ENCODE results near the gene TOMM5. TPM values are rescaled to one million over a fixed set of nuclear protein-coding genes. Genes with fewer than 3 reads are reported as not detected.

The TOMM5 gene
- total RNA-seq, 1 donor from 2014 or later = 53.9 TPM

DNA sequence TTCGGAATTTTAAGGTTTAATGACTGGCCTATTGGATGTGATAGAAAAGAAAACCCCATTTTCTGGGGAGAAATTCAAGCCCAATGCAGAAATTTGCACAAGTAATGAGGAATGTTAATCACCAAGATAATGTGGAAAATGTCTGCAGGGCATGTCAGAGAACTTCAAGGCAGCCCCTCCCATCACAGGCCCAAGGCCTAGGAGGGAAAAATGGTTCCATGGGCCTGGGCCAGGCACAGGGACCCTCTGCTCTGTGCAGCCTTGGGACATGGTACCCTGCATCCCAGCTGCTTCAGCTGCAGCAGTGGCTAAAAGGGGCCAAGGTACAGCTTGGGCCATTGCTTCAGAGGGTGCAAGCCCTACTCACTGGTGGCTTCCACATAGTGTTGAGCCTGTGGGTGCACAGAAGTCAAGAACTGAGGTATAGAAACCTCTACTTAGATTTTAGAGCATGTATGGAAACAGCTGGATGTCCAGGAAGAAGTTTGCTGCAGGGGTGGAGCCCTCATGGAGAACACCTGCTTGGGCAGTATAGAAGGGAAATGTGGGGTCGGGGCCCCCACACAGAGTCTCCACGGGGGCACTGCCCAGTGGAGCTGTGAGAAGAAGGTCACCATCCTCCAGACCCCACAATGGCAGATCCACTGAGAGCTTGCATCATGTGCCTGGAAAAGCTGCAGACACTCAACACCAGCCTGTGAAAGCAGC, 28.4 kb downstream of the TOMM5 start:
- no peak for DNase-seq (ENCODE audit: low spot score)

DNA sequence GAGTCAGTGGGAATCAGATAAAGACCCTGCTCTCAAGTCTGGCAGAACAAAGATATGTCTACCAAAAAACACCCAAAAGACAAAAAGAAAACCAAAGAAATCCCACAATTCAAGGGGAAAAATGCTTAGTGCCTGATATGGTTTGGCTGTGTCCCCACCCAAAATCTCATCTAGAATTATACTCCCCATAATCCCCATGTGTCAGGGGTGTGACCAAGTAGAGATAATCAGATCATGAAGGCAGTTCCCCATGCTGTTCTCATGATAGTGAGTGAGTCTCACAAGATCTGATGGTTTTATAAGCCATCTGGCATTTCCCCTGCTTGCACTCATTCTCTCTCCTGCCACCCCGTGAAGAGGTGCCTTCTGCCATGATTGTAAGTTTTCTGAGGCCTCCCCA, 29.6 kb downstream of the TOMM5 start:
- no peak for DNase-seq (ENCODE audit: low spot score)

DNA sequence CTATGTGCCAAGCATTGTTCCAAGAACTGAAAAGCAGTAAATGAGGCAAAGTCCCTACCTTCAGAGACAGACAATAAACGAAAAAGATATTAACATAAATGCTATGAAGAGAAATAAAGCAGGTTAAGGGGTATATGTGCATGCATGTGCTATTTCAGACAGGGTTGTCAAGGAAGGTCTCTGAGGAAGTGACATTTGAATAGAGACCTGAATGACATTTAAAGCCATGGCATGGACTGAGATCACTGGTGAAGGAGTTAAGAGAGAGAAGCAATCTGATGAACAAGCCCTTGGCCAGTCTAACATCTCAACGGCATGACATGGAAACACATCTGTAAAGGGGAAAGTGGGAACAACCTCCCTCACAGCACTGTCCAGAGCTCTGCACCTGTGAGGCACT, 30.7 kb downstream of the TOMM5 start:
- DNase-seq (ENCODE audit: low spot score) = no peak

DNA sequence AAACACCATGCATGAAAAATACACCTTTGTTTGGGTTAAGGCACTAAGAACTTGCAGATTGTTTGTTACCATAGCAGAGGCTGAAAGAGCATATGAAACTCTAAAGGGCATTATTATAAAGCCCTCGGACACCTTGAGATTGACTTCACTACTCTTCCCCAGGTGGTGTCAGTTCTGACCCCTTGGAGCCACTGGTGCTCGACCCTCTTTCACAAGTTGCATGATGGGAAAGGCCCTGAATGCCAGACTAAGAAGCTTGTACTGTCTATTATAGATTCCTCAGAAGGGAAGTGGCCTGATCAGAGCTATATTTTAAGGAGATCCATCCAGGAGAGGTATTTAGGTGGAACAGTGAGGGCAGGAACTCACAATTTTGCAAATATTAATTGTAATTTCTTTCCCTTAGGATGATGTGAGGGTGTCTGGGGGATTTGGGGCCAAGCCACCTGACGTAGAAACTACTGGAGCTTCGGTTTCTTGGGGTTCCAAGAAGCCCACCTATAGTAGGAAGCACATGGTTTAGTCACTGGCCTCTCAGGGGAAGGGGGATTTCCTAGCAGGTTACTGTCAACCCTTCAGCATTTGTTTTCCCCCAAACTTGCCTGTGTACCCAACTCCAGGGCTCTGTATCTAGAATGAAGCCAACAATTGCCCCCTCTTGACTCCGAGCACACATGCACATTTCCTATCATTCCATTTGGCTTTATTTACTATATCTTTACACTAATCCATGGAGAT, 32.4 kb downstream of the TOMM5 start:
- DNase-seq (ENCODE audit: low spot score) = no peak

DNA sequence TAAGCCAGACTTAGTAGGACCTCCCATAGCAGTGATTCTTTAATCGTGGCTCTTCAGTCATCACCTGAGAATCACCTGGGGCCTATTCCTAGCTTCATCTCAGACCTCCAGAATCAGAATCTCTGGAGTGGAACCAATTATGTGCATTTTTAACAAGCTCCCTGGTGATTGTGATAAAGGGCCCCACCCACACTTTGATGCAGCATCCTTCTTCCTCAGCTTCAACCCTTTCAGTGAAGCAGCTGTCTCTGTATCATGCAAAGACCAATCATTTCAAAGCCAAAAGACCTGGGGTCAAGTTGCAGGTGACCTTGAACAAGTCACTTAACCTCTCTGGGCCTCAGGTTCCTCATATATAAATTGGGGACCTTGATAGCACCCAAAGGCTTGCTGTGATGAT, 33.3 kb downstream of the TOMM5 start:
- no peak for DNase-seq (ENCODE audit: low spot score)

DNA sequence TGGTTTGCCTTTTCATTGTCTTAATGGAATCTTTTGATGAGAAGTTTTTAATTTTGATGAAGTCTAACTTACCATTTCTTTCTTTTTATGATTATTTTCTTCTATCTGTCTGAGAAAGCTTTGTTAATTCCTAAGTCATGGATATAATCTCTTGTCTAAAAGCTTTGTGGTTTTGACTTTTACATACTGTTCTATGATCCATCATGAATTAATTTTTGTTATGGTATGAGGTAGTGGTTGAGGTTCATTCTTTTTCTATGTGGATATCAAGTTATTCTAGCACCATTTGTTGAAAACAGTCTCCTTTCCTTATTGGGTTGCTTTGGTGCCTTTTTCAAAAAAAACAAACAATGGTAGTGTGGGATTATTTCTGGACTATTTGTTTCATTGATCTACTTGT, 36.6 kb downstream of the TOMM5 start:
- no peak for DNase-seq (ENCODE audit: low spot score)

DNA sequence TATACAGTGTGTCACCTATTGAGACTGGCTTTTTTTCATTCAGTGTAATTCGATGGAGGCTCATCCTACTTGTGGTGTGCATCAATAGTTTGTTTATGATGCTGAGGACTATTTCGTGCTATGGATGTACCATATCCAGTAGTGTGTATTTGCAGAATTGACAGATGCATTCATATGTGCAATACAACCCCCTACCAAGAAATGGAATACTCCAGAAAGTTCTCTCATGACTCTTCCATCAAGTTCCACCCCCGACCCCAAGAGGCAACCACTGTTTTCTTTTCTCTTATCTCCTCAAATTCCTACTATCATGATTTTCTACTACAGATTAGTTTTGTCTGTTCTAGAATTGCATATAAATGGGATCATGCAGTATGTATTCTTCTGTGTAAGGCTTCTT, 38.1 kb downstream of the TOMM5 start:
- DNase-seq (ENCODE audit: low spot score) = no peak

DNA sequence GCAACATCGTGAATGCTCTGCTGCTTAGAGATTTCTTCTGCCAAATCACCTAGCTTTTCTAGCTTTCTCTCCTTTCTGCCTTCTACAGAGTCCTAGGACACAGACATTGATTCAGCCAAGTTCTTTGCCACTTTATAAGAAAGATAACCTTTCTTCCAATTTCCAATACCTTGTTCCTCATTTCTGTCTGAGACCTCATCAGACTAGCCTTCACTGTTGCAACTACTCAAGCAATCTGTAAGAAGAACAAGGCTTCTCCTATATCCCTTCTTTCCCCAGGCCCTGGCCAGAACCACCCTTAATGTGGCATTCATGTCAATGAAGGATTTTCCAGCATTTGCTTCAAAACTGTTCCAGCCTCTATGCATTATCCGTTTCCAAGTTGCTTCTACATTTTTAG, 40.5 kb downstream of the TOMM5 start:
- no peak for DNase-seq (ENCODE audit: low spot score)

DNA sequence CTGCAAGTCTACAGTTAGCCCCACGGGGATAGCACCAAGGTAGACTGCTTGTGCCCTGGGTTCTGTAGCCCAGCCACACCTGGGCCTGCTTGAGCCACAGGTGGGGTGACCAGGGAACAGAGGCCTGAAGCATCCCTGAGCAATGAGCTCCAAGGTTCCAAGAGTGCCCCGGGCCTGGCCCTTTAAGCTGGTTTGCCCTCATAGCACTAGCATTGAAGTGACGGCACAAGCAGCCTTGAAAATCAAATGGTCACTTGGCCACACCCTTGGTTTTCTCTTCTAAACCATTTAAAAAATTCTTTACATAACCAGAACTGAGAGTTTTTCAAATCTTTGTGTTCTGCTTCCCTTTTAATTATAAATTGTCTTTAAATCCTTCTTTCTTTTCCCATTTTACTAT, 40.9 kb downstream of the TOMM5 start:
- no peak for DNase-seq (ENCODE audit: low spot score)

DNA sequence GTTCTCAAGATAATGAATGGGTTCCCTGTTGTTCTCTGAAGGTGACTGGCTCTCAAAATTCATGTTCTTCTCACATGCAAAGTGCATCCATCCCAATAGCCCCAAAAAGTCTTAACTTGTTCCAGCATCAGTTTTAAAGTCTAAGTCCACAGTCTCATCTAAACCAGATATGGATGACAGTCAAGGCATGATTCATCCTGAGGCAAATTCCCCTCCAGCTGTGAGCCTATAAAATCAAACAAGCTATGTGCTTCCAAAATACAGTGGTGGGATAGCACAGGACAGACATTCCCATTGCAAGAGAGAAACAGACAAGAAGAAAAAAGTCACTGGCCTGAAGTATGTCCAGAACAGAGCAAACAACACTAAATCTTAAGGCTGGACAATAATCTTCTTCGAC, 41.6 kb downstream of the TOMM5 start:
- DNase-seq (ENCODE audit: low spot score) = no peak

DNA sequence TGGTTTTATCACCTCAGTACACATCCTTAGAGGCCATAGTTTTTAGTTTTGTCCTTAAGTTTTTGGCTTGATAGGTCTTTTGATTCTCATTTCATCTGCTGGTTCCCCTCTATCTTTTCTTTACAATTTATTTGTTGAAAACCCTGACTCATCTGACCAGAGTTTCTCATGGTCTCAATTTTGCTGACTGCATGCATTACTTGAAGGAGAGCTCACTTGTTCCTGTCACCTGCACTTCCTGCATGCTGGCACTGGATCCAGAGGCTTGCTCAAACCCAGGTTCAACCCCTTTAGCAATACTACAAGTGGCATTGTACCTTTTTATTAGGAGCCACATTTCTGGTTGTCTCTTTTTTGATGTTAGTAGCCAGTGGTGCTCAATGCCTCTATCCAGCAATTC, 42.9 kb downstream of the TOMM5 start:
- no peak for DNase-seq (ENCODE audit: low spot score)

DNA sequence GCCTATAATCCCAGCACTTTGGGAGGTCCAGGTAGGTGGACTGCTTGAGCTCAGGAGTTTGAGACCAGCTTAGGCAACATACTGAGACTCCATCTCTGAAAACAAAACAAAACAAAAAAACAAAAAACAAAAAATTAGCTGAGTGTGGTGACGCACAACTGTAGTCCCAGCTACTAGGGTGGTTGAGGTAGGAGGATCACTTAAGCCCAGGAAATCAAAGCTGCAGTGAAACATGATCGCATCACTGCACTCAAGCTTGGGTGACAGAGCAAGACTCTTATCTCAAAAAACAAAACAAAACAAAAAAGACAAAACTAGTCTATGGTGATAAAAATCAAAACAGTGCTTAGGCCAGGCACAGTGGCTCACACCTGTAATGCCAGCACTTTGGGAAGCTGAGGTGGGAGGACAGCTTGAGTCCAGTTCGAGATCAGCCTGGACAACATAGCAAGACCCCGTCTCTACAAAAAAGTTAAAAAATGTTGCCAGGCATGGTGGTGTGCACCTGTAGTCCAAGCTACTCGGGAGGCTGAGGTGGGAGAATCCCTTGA, 45.0 kb downstream of the TOMM5 start:
- no peak for DNase-seq (ENCODE audit: low spot score)

DNA sequence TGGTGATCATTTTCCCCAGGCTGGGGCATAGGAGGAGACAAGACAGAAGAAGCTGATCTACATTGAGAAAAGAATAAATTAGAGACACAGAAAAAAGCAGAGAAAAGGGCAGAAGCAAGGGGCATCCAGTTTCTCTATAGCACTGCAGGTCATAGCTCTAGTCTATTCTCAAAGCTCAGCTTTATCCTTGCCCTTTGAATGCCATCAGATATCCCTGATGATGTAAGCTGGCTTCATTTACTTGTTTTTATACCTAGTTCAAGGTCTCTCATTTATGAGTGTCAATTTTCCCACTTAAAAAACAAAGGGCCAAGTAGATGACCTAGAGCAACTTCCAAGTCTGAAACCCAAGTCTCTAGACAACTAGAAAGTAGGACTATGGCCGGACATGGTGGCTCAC, 48.9 kb downstream of the TOMM5 start:
- no peak for DNase-seq (ENCODE audit: low spot score)

DNA sequence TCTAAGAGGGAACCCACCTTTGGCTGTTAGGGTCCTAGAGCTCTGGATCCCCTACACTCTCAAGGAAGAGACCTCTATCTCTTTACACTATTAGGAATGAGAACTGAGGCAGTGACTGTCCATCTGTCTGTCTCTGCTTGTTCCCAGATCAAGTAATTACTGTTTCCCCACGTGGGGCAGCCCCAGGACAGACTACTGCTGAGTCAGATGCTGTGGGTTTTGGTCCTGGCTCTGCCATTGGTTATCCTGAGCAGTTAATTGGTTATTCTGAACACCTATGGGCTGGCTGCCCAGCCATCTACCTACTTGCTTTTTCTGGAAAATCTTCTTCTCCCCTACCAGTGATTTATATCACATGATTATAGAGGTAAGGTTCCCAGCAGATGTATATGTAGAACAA, 49.5 kb downstream of the TOMM5 start:
- DNase-seq (ENCODE audit: low spot score) = no peak

DNA sequence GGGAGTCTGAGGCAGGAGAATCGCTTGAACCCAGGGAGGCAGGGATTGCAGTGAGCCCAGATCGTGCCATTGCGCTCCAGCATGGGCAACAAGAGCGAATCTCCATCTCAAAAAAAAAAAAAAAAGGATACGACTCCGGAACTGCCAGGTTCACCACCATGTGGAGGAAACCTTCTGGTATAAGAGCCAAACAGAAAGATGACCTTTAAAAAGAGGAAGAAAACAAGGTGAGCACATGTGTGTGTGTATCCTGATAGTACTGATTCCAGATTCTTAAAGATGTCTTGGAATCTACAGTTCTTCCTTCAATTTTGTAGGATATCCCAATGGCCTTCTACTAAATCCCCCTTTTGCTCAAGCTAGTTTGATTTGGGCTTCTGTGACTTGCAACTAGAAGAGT, 49.9 kb downstream of the TOMM5 start:
- no peak for DNase-seq (ENCODE audit: low spot score)

DNA sequence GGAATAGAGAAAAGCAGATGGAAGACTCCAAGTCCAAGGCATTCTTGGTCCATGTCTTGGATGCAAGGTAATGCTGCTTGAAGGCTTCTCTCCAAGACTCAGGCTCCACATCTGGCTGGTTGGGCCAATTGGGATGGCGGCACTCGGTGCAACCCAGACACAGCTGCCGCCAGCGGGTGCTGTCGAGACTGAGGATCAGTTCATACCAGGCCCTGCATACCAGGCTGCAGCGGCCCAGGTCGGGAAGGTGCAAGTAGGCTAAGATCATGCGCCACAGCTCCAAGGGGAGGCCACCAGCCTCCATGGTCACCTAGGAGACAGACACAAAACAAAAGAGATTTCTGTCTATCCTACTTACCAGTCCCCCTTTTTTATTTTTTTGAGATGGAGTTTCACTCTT, 50.9 kb downstream of the TOMM5 start:
- DNase-seq (ENCODE audit: low spot score) = no peak

DNA sequence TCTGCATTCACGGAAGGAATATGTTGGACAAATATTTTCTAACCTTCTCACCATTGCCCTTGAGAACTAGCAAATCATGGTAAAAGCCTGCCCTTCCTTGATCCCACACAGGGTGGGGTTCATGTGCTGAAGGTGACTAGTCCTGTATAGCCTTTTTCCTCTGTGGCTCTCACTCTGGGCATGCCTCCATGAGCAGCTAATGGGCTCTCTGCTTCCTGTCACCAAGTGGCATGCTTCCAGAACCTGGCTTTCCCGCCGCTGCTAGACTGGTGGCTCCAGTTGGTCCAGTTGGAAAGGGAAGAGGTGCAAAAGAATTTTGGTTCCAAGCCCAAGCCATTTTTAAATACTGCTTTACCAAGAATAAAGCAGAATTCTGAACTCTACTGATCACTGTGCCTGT, 51.8 kb downstream of the TOMM5 start:
- no peak for DNase-seq (ENCODE audit: low spot score)

DNA sequence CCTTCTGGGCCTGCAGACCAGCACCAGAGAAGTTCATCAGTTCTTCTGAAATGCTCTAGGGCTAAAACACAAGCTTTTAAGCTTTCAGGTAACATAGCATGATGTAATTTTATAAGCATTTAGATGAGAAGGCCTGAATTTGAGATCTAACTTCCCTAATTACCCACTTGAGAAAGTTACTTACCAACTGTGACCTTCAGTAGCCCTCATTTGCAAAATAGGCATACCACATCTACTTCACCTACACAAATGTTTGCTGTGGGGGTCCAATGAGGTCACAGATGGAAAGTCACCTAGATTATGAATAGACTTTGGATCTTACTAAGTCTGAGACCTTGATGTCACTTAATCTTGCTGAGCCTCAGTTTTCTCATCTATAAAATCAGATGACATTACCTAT, 52.8 kb downstream of the TOMM5 start:
- no peak for DNase-seq (ENCODE audit: low spot score)

Other genes with a start within 250 kb of the TOMM5 start
- 125 TPM for gene GRHPR, start 169.9 kb downstream of the TOMM5 start, total RNA-seq
- 12.1 TPM for gene ZBTB5, start 127.1 kb downstream of the TOMM5 start, total RNA-seq
- gene POLR1E, start 106.6 kb downstream of the TOMM5 start, total RNA-seq = 19.3 TPM
- 9.5 TPM for gene FBXO10, start 16.2 kb downstream of the TOMM5 start, total RNA-seq
- gene FRMPD1, start 58.4 kb upstream of the TOMM5 start, total RNA-seq = 5.9 TPM
- gene TRMT10B, start 161.2 kb upstream of the TOMM5 start, total RNA-seq = 10.5 TPM
- gene EXOSC3, start 192.5 kb upstream of the TOMM5 start, total RNA-seq = 30.1 TPM
- gene DCAF10, start 208.2 kb upstream of the TOMM5 start, total RNA-seq = 27.7 TPM